B cell (primary cell): ENCODE results near the gene AUTS2.

Experiments
- CTCF ChIP-seq: fragments of 200-600 bp; IDR thresholded peaks from one replicate; pipeline ENCODE4 v1.8.0; 2022; ENCODE audit warnings: antibody characterized with exemption, mild to moderate bottlenecking
- EZH2 ChIP-seq: IDR thresholded peaks from 2 replicates; pipeline ENCODE4 v1.6.1; 2012; ENCODE audit warnings: borderline replicate concordance, low read depth, mild to moderate bottlenecking, moderate library complexity, low read length; ENCODE audit not compliant: insufficient read depth, poor library complexity, severe bottlenecking

GRCh38 chr7:70492625-70493024 is 894.4 kb downstream of the AUTS2 start:
- TF ChIP-seq CTCF (no peak), EZH2 (no peak)
